Measurements from ENCODE around the gene ANXA11. TPM values are rescaled to one million over a fixed set of nuclear protein-coding genes. Genes with fewer than 3 reads are reported as not detected.

The ANXA11 gene
- total RNA-seq, 2 donors from 2014 or later, result 271 to 353 TPM

DNA sequence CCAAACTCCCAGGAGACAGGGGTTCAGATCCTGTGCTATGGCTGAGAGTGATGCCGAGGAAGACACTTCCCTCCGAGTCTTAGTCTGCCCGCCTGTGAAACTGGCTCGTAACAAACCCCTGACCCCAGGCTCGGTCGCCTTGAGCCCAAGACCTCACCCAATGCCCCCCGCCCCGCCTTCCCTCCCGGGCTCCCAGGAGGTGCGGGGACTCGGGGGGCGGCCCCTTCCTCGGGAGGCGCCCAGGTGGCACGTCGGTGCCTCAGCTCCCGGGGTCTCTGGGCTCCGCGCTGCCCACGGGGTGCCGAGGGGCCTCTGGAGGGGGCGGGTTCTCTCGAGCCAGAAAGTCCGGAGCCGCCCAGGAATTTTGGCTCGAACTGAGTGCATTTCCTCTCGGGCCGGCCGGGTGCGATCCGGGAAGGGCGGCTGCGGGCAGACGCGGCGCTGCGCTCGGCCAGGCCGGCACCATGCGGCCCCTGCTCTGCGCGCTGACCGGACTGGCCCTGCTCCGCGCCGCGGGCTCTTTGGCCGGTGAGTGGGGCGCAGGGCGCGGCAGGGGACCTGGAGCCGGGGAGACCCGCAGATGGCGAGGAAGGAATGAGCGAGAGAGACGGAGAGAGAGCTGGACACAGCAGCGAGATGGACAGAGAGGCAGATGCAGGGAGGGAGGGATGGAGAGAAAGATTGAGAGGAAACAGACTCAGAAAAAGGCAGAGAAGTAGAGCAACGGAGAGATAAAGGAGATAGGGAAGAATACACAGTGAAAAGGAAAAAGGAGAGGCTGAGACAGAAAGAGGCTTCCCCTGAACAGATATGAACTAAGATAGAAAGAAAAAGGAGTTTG, 72.8 kb downstream of the ANXA11 start, which contains the start of gene PLAC9:
Gene PLAC9, plus strand, starts transcription at position 432 of the 841 bp plus-strand sequence. Its CDS starts 33 bp downstream, at position 465.
- H3K27me3 ChIP-seq, result peaks cover 19% of the 10 kb centered on the region
- peak within 1 kb of the TSS; percentile 26 for H3K9ac ChIP-seq (ENCODE audit: low read depth in 2 of 2, low read length in 2 of 2)
- H3K36me3 ChIP-seq, result no peaks in the 10 kb centered on the region
- intact Hi-C loops (cut with DNase I), result no loop called here
- TF ChIP-seq, protein P1, sequence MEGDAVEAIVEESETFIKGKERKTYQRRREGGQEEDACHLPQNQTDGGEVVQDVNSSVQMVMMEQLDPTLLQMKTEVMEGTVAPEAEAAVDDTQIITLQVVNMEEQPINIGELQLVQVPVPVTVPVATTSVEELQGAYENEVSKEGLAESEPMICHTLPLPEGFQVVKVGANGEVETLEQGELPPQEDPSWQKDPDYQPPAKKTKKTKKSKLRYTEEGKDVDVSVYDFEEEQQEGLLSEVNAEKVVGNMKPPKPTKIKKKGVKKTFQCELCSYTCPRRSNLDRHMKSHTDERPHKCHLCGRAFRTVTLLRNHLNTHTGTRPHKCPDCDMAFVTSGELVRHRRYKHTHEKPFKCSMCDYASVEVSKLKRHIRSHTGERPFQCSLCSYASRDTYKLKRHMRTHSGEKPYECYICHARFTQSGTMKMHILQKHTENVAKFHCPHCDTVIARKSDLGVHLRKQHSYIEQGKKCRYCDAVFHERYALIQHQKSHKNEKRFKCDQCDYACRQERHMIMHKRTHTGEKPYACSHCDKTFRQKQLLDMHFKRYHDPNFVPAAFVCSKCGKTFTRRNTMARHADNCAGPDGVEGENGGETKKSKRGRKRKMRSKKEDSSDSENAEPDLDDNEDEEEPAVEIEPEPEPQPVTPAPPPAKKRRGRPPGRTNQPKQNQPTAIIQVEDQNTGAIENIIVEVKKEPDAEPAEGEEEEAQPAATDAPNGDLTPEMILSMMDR (IDR thresholded peaks at IDR 0.05), result no peak
- no peaks in the 10 kb centered on the region for H3K9me3 ChIP-seq
- H3K27ac ChIP-seq, result no peak within 1 kb of the TSS
- peak within 1 kb of the TSS; percentile 19 for H3K4me3 ChIP-seq
- DNase-seq, result no peak
- no peaks in the 10 kb centered on the region for H3K4me1 ChIP-seq

DNA sequence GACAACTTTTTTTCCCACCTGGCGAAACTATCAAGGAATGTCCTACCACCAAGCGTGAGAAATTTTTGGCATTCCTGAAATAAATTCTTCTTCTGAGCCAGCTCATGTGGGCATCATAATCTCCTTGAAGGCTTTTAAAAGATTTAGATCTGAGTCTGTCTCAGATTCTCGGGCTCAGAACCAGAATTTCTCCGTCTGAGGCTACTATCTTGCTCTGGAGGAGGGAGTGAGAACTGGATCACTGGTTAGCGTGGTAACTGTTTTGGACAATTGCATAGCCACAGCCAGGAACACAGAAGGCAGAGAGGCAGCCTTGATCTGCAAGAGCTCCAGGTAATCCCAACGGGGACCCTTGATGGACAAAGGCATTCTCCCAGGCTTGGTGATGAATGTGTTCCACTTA, 73.8 kb downstream of the ANXA11 start:
- intact Hi-C loops (cut with DNase I), result no loop called here
- Histone ChIP-seq H3K9me3 (no peaks in the 10 kb centered on the region), H3K9ac (ENCODE audit: low read depth in 2 of 2, low read length in 2 of 2) (no peak overlapping the region), H3K27ac (no peak overlapping the region), H3K4me3 (no peak overlapping the region), H3K36me3 (no peaks in the 10 kb centered on the region), H3K27me3 (peaks cover 19% of the 10 kb centered on the region), H3K4me1 (no peaks in the 10 kb centered on the region)
- TF ChIP-seq, protein P1 (IDR thresholded peaks at IDR 0.05), result no peak
- DNase-seq, result no peak

DNA sequence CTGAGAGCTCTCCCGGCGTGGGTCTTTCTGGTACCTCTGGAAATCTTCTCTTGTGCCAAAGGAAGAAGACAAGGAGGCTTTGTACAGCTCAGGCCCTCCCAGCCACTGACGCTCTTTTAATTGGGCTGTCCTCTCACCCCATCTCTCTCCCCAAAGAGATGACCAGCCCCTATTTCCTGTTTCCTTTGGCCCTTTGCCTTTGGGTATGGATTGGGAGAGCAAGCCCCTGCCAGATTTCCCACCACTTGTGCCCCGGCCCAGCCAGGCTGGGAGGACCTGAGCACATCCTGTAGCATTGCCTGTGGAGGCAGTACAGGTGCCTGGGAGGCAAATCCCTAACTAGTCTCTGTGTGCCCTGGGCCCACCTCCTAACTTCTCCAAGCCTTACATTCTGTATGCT, 78.5 kb downstream of the ANXA11 start:
- H3K4me3 ChIP-seq, result no peak overlapping the region
- intact Hi-C loops (cut with DNase I), result loop anchor here (5.0 kb wide), 1 partner anchor 70 kb away; no protein-coding TSS in a partner anchor
- no peak for DNase-seq
- peaks cover 4% of the 10 kb centered on the region for H3K27me3 ChIP-seq
- H3K9me3 ChIP-seq, result no peaks in the 10 kb centered on the region
- no peaks in the 10 kb centered on the region for H3K4me1 ChIP-seq
- no peaks in the 10 kb centered on the region for H3K36me3 ChIP-seq
- TF ChIP-seq, protein P1 (IDR thresholded peaks at IDR 0.05), result no peak
- no peak overlapping the region for H3K27ac ChIP-seq
- no peak overlapping the region for H3K9ac ChIP-seq (ENCODE audit: low read depth in 2 of 2, low read length in 2 of 2)

DNA sequence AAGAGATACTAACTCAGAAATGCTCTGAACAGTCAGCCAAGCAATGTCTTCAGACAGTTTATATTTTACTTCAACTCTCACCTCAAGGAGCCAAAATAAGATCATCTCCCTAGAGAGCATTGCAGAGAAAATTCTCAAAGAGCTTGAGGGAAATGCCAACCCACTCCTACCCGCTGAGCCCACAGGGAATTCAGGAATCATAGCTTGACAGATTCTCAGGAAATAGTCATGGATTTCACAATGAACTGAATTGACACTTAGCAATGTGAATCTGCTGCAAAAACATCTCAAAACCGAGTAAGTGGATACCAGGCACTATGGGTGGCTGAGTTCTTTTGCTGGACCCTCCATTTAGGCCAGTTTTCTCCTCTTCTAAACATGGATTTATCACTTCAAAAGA, 82.6 kb downstream of the ANXA11 start:
- no peak for DNase-seq
- H3K36me3 ChIP-seq, result no peaks in the 10 kb centered on the region
- H3K9ac ChIP-seq (ENCODE audit: low read depth in 2 of 2, low read length in 2 of 2), result no peak overlapping the region
- H3K27ac ChIP-seq, result no peak overlapping the region
- H3K9me3 ChIP-seq, result no peaks in the 10 kb centered on the region
- no peaks in the 10 kb centered on the region for H3K4me1 ChIP-seq
- intact Hi-C loops (cut with DNase I), result no loop called here
- H3K4me3 ChIP-seq, result no peak overlapping the region
- H3K27me3 ChIP-seq, result no peaks in the 10 kb centered on the region
- TF ChIP-seq, protein P1 (IDR thresholded peaks at IDR 0.05), result no peak

DNA sequence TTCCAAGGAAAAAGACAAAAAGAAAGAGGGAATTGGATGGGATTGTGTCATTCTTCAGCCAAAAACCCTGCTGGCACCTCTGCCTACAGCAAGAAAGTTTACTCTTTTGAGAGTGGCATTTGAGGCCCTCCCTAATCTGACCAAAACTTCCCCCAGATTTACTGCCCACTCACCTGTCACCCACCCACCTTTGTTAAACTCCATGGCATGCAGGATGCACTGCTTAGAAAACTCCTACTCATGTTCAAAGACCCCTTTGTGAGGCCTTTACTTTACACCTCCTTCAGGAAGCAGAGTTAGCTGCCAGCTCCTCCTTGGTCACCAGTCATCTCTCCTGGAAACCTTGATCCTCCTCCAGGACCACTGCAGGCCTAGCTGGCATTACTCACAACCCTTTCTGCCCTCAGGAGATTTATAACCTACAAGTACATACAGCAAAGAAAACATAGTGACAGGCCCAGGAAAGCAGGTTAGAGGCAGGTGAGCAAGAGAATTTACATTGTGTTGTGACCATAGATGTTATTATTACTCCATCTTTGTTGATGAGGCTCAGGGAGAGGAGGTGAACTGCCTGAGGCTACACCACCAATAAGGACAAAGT, 83.1 kb downstream of the ANXA11 start:
- no peak overlapping the region for H3K27ac ChIP-seq
- no peaks in the 10 kb centered on the region for H3K4me1 ChIP-seq
- intact Hi-C loops (cut with DNase I), result no loop called here
- TF ChIP-seq, protein P1 (IDR thresholded peaks at IDR 0.05), result no peak
- no peaks in the 10 kb centered on the region for H3K36me3 ChIP-seq
- no peak overlapping the region for H3K9ac ChIP-seq (ENCODE audit: low read depth in 2 of 2, low read length in 2 of 2)
- H3K4me3 ChIP-seq, result no peak overlapping the region
- DNase-seq, result no peak
- H3K27me3 ChIP-seq, result no peaks in the 10 kb centered on the region
- H3K9me3 ChIP-seq, result no peaks in the 10 kb centered on the region

All from colonic mucosa (tissue), 4 donors.